DOHH2 (cell line): ENCODE data around the gene PARD6A.
"Not testable (repeated sequence)": the region's sequence is repeated elsewhere in the genome, so short reads cannot be mapped to it uniquely, and the experiment has no call there.

Source experiments
- H3F3A ChIP-seq: fragments of 200-600 bp; sonication (generic), shearing (Covaris generic); 2 replicates; pipeline ENCODE4 v1.6.0; 2016; ENCODE audit warnings: antibody characterized with exemption, mild to moderate bottlenecking; ENCODE audit not compliant: control insufficient read depth, insufficient read depth
- H3K27ac ChIP-seq: fragments of 200-600 bp; sonication (generic); 2 replicates; pipeline ENCODE4 v1.5.1; 2014; ENCODE audit warnings: low read depth, mild to moderate bottlenecking, low read length, moderate library complexity
- H3K27me3 ChIP-seq: fragments of 200-600 bp; sonication (generic); 2 replicates; pipeline ENCODE4 v1.6.1; 2014; ENCODE audit warnings: mild to moderate bottlenecking, low read length, mixed read lengths; ENCODE audit not compliant: control insufficient read depth
- H3K36me3 ChIP-seq: fragments of 200-600 bp; sonication (generic); 2 replicates; pipeline ENCODE4 v1.6.1; 2014; ENCODE audit warnings: mild to moderate bottlenecking, low read length, moderate library complexity, mixed read lengths; ENCODE audit not compliant: control insufficient read depth
- H3K4me1 ChIP-seq: fragments of 200-600 bp; sonication (generic); 2 replicates; pipeline ENCODE4 v1.6.1; 2014; ENCODE audit warnings: mild to moderate bottlenecking, low read length, mixed read lengths; ENCODE audit not compliant: control insufficient read depth
- H3K4me2 ChIP-seq: fragments of 200-600 bp; sonication (generic); 2 replicates; pipeline ENCODE4 v1.6.0; 2014; ENCODE audit warnings: mild to moderate bottlenecking, low read length, moderate library complexity
- H3K4me3 ChIP-seq: fragments of 200-600 bp; sonication (generic); 2 replicates; pipeline ENCODE4 v1.5.1; 2014; ENCODE audit warnings: mild to moderate bottlenecking, low read length, mixed read lengths
- H3K79me2 ChIP-seq: fragments of 200-600 bp; sonication (generic); 2 replicates; pipeline ENCODE4 v1.6.1; 2014; ENCODE audit warnings: mild to moderate bottlenecking, low read length, mixed read lengths; ENCODE audit not compliant: control insufficient read depth
- H3K9me2 ChIP-seq: fragments of 200-600 bp; sonication (generic); replicated peaks from 2 replicates; pipeline ENCODE4 v1.6.1; 2014; ENCODE audit warnings: mild to moderate bottlenecking, low read length, mixed read lengths; ENCODE audit not compliant: control insufficient read depth
- H3K9me3 ChIP-seq: fragments of 200-600 bp; sonication (generic); 2 replicates; pipeline ENCODE4 v1.6.1; 2014; ENCODE audit warnings: antibody characterized with exemption, low read length, mixed read lengths; ENCODE audit not compliant: control insufficient read depth, insufficient read depth
- H4K20me1 ChIP-seq: fragments of 200-600 bp; sonication (generic); 2 replicates; pipeline ENCODE4 v1.6.0; 2014; ENCODE audit warnings: low read depth, mild to moderate bottlenecking, antibody characterized with exemption, low read length, moderate library complexity; ENCODE audit not compliant: control insufficient read depth, insufficient read depth
- EZH2phosphoT487 ChIP-seq: fragments of 200-600 bp; sonication (generic); IDR thresholded peaks from 2 replicates; pipeline ENCODE4 v1.6.1; 2017; ENCODE audit warnings: borderline replicate concordance, mild to moderate bottlenecking, antibody characterized with exemption, low read length, moderate library complexity, mixed read lengths
- TF ChIP-seq, protein P1 (sequence below): fragments of 200-600 bp; sonication (generic); IDR thresholded peaks from one replicate; pipeline ENCODE4 v1.5.1; 2014; ENCODE audit warnings: antibody characterized with exemption, mild to moderate bottlenecking, low read depth, low read length; ENCODE audit not compliant: poor library complexity, severe bottlenecking

PARD6A gene

DNA sequence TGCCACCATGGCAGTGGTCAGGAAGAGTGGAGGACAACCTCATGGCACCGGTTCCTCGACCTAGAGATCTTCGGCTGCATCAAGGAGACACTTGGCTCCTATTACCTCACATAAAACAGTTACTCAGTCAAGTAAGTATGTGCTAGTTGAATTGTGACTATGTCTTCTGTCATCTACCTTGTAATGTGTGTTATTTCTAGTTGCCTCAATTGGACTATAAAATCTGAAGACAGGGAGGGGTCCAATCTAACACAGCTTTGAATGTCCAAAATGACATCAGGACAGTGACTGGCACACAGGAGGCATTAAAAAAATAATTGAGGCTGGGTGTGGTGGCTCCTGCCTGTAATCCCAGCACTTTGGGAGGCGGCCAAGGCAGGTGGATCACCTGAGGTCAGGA, 23.0 kb downstream of the PARD6A start:
- H3K36me3 ChIP-seq = peaks cover 12% of the 10 kb centered on the region
- H4K20me1 ChIP-seq = no peaks in the 10 kb centered on the region
- H3K9me3 ChIP-seq = no peaks in the 10 kb centered on the region
- no peak overlapping the region for H3K4me2 ChIP-seq
- H3K4me3 ChIP-seq = no peak overlapping the region
- TF ChIP-seq, protein P1, sequence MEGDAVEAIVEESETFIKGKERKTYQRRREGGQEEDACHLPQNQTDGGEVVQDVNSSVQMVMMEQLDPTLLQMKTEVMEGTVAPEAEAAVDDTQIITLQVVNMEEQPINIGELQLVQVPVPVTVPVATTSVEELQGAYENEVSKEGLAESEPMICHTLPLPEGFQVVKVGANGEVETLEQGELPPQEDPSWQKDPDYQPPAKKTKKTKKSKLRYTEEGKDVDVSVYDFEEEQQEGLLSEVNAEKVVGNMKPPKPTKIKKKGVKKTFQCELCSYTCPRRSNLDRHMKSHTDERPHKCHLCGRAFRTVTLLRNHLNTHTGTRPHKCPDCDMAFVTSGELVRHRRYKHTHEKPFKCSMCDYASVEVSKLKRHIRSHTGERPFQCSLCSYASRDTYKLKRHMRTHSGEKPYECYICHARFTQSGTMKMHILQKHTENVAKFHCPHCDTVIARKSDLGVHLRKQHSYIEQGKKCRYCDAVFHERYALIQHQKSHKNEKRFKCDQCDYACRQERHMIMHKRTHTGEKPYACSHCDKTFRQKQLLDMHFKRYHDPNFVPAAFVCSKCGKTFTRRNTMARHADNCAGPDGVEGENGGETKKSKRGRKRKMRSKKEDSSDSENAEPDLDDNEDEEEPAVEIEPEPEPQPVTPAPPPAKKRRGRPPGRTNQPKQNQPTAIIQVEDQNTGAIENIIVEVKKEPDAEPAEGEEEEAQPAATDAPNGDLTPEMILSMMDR = no peak
- TF ChIP-seq EZH2phosphoT487 = no peak
- H3K27me3 ChIP-seq = no peaks in the 10 kb centered on the region
- H3K9me2 ChIP-seq = no peaks in the 10 kb centered on the region
- H3K79me2 ChIP-seq = no peaks in the 10 kb centered on the region
- H3K4me1 ChIP-seq = peaks cover 12% of the 10 kb centered on the region
- H3K27ac ChIP-seq = no peak overlapping the region
- no peaks in the 10 kb centered on the region for H3F3A ChIP-seq

DNA sequence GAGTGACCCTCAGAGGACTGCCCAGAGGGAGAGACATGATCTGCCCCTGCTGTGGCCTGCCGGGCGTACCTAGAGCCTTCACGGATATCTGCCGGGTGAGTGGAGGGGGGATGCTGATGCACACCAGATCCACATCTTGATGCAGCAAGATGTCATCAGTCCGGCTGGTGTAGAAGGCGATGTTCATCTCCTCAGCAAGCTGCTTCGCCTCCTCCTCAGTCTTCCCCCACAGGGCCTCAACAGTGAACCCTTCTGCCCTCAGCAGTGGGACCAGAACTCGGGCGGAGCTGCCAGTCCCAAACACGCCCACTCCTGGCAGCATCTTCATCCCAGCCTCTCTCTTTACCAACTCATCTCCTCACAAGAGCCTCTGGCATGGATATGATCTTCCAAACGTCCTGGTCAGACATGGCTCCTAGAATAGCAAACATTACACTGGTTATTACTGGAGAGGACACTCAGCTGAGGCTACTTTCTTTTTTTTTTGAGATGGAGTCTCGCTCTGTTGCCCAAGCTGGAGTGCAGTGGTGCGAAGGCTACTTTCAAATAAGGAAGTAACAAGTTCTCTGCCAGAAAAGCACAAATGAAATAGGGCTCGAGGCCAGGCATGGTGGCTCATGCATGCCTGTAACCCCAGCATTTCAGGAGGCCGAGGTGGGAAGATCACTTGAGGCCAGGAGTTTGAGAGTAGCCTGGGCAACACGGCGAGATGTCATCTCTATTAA, 24.8 kb downstream of the PARD6A start:
- Histone ChIP-seq H3K36me3 (peaks cover 12% of the 10 kb centered on the region), H3K79me2 (no peaks in the 10 kb centered on the region), H3K27me3 (no peaks in the 10 kb centered on the region), H3K27ac (no peak overlapping the region), H3K9me2 (no peaks in the 10 kb centered on the region), H3K4me2 (peak overlapping the region; percentile 34; the same call in 1 of the 2 replicates), H4K20me1 (no peaks in the 10 kb centered on the region), H3K9me3 (no peaks in the 10 kb centered on the region), H3K4me1 (peaks cover 12% of the 10 kb centered on the region), H3K4me3 (no peak overlapping the region), H3F3A (no peaks in the 10 kb centered on the region)
- TF ChIP-seq, protein P1 = no peak
- no peak for TF ChIP-seq EZH2phosphoT487

DNA sequence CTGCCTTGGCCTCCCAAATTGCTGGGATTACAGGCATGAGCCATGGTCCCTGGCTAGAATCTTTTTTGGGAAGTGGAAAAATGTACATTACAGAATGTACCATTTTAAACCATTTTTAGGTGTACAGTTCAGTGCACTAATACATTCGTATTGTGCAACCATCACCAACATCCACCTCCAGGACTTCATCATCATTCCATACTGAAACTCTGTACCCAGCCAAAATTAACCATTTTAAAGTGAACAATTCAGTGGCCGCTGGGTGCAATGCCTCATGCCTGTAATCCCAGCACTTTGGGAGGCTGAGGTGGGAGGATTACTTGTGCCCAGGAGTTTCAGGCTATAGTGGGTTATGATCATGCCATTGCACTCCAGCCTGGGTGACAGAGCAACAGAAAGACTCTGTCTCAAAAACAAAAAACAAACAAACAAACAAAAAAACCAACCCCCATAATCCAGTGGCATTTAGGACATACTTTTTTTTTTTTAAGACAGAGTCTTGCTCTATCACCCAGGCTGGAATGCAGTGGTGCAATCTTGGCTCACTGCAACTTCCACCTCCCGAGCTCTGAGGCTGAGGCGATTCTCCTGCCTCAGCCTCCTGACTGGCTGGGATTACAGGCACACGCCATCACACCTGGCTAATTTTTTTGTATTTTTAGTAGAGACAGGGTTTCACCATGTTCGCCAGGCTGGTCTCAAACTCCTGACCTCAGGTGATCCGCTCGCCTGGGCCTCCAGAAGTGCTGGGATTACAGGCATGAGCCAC, 32.9 kb downstream of the PARD6A start:
- not testable (repeated sequence) for H3K9me3 ChIP-seq, H3K9me2 ChIP-seq, H3K79me2 ChIP-seq, H3K27ac ChIP-seq, H3K36me3 ChIP-seq, H3K4me1 ChIP-seq, H3K4me2 ChIP-seq, H4K20me1 ChIP-seq, H3K4me3 ChIP-seq, H3F3A ChIP-seq, H3K27me3 ChIP-seq

DNA sequence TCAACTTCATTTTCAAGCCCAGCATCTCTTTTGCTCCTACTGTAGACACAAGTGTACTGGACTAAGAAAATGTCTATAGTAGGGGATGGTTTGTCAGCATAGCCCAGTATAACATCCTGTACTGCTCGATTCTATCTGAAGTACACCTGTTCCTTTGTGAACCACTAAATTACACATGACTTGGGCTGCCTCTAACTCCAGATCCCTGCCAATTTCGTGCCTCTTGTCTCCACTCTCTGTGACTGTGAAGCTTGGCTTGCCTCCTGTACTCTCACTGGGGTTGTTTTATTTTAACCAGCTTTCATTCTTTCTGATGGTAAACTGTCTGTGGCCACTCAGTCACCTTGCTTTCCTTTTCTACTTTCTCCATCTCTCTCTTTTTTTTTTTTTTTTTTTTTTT, 33.9 kb downstream of the PARD6A start:
- H3K27ac ChIP-seq = no peak overlapping the region
- H3K36me3 ChIP-seq = no peaks in the 10 kb centered on the region; the same call in 1 of the 2 replicates

More for the DNA sequence above, 33.9 kb downstream of the PARD6A start:
- peaks cover 5% of the 10 kb centered on the region; the same call in 1 of the 2 replicates for H3K79me2 ChIP-seq
- peaks cover 4% of the 10 kb centered on the region; the same call in 1 of the 2 replicates for H3K9me3 ChIP-seq
- H3K9me2 ChIP-seq = no peaks in the 10 kb centered on the region
- TF ChIP-seq, protein P1 = no peak
- TF ChIP-seq EZH2phosphoT487 = no peak
- peaks cover 6% of the 10 kb centered on the region for H3K4me1 ChIP-seq
- H3F3A ChIP-seq = no peaks in the 10 kb centered on the region
- H3K4me2 ChIP-seq = no peak overlapping the region
- H3K4me3 ChIP-seq = no peak overlapping the region
- no peaks in the 10 kb centered on the region for H4K20me1 ChIP-seq
- H3K27me3 ChIP-seq = no peaks in the 10 kb centered on the region
